HCT116 (cell line): ENCODE measurements around the gene RGS6. TPM values are rescaled to one million over a fixed set of nuclear protein-coding genes. Genes with fewer than 3 reads are reported as not detected.

Experiments
- ATAC-seq: fragments of 200-7000 bp; cut with Tn5 transposase; 2 replicates; pipeline ENCODE4 v1.9.1; 2020; ENCODE audit warnings: mild to moderate bottlenecking, moderate library complexity
- BruUV-seq: library from RNA; stranded (reverse); fragments of 400-500 nt; replicated peaks from 2 replicates; lab custom pipeline; 2021; lab: Mats Ljungman, UMichigan
- CTCF ChIA-PET: fragments of 300-600 bp; sonication (Branson Sonifier 250); formaldehyde crosslinking; loops from one replicate; lab custom pipeline; 2021; ENCODE audit warnings: antibody characterized with exemption; lab: Charles Lee
- POLR2A ChIA-PET: fragments of 300-600, 350-600 bp; sonication (Branson Sonifier 250); formaldehyde crosslinking; loops from one replicate; lab custom pipeline; 2021; ENCODE audit warnings: antibody characterized with exemption; lab: Charles Lee
- RAD21 ChIA-PET, 2 experiments: fragments of 300-600 bp; sonication (Branson Sonifier 250); formaldehyde crosslinking; loops; one replicate each; lab custom pipeline; 2023; ENCODE audit warnings: low total read pairs in 2 of 2; ENCODE audit not compliant: uncharacterized antibody in 2 of 2, unreplicated experiment in 2 of 2, low non-redundant PET in 1 of 2; lab: Charles Lee
- DNase-seq: peaks from one replicate; pipeline ENCODE4 v3.0.0-alpha.2; 2010; ENCODE audit warnings: low read depth, low spot score
- H2AFZ ChIP-seq: fragments of 200-600 bp; shearing (Covaris generic), sonication (generic); 2 replicates; pipeline ENCODE4 v1.6.1; 2017; ENCODE audit warnings: low read depth, mixed run types, mixed read lengths, antibody characterized with exemption, low read length; ENCODE audit not compliant: poor library complexity, severe bottlenecking
- H3K27ac ChIP-seq: 2 replicates; pipeline ENCODE4 v1.5.1; 2012; ENCODE audit warnings: low read depth, low read length
- H3K27me3 ChIP-seq: fragments of 200-600 bp; sonication (generic); 2 replicates; pipeline ENCODE4 v1.6.1; 2016; ENCODE audit warnings: mixed run types, low read length, mixed read lengths; ENCODE audit not compliant: insufficient read depth
- H3K36me3 ChIP-seq, 2 experiments: fragments of 200-500 bp in 1 of 2; fragments of 200-600 bp in 1 of 2; sonication (Bioruptor generic) in 1 of 2; sonication (generic) in 1 of 2; 2 replicates each; pipeline versions ENCODE4 v1.5.1 to v1.6.1; 2014 to 2016; ENCODE audit warnings: low read length in 2 of 2, inconsistent platforms in 1 of 2, mixed read lengths in 1 of 2, mixed run types in 1 of 2; ENCODE audit not compliant: insufficient read depth in 2 of 2, control insufficient read depth in 1 of 2
- H3K4me1 ChIP-seq, 2 experiments: fragments of 200-600 bp in 1 of 2; sonication (generic) in 1 of 2; 2 replicates each; pipeline versions ENCODE4 v1.5.1 to v1.6.1; 2012 to 2017; ENCODE audit warnings: low read length in 2 of 2, inconsistent platforms in 1 of 2, mild to moderate bottlenecking in 1 of 2, mixed read lengths in 1 of 2, mixed run types in 1 of 2, moderate library complexity in 1 of 2; ENCODE audit not compliant: insufficient read depth in 2 of 2, control insufficient read depth in 1 of 2
- H3K4me2 ChIP-seq: fragments of 200-600 bp; sonication (generic); 2 replicates; pipeline ENCODE4 v1.6.1; 2017; ENCODE audit warnings: mixed run types, low read length, mixed read lengths
- H3K4me3 ChIP-seq, 2 experiments: fragments of 200-600 bp in 1 of 2; sonication (generic) in 1 of 2; replicated peaks in 1 of 2; 2 replicates each; pipeline ENCODE4 v1.5.1; 2011 to 2016; ENCODE audit warnings: low read length in 2 of 2, control low read depth in 1 of 2, low read depth in 1 of 2, mild to moderate bottlenecking in 1 of 2, mixed read lengths in 1 of 2, mixed run types in 1 of 2
- H3K79me2 ChIP-seq: fragments of 200-600 bp; sonication (generic); 2 replicates; pipeline ENCODE4 v1.6.1; 2017; ENCODE audit warnings: mild to moderate bottlenecking, mixed run types, low read length, moderate library complexity, mixed read lengths; ENCODE audit not compliant: insufficient read depth
- H3K9ac ChIP-seq: fragments of 200-600 bp; sonication (generic); 2 replicates; pipeline ENCODE4 v1.6.1; 2016; ENCODE audit warnings: low read length, mixed read lengths
- H3K9me2 ChIP-seq: fragments of 200-600 bp; sonication (generic), shearing (Covaris generic); 2 replicates; pipeline ENCODE4 v1.6.1; 2017; ENCODE audit warnings: mixed run types, mild to moderate bottlenecking, moderate library complexity; ENCODE audit not compliant: insufficient read depth
- H3K9me3 ChIP-seq, 2 experiments: fragments of 200-500 bp in 1 of 2; fragments of 200-600 bp in 1 of 2; sonication (Bioruptor generic) in 1 of 2; sonication (generic) in 1 of 2; 2 replicates each; pipeline ENCODE4 v1.6.1; 2014 to 2017; ENCODE audit warnings: low read length in 2 of 2, mixed read lengths in 2 of 2, inconsistent platforms in 1 of 2, low read depth in 1 of 2, mild to moderate bottlenecking in 1 of 2, mixed run types in 1 of 2, moderate library complexity in 1 of 2; ENCODE audit not compliant: control insufficient read depth in 1 of 2, insufficient read depth in 1 of 2
- H4K20me1 ChIP-seq: fragments of 200-600 bp; sonication (generic), shearing (Covaris generic); 2 replicates; pipeline ENCODE4 v1.6.1; 2017; ENCODE audit warnings: mixed run types, mild to moderate bottlenecking, moderate library complexity; ENCODE audit not compliant: insufficient read depth
- EGR1 ChIP-seq: IDR thresholded peaks from 2 replicates; pipeline ENCODE4 v1.6.1; 2012; ENCODE audit warnings: low read depth
- ELF1 ChIP-seq: IDR thresholded peaks from 2 replicates; pipeline ENCODE4 v1.6.1; 2012; ENCODE audit warnings: low read depth, borderline replicate concordance
- EZH2 ChIP-seq: fragments of 200-600 bp; sonication (generic); IDR thresholded peaks from 2 replicates; pipeline ENCODE4 v1.6.1; 2017; ENCODE audit warnings: antibody characterized with exemption, mixed run types
- EZH2phosphoT487 ChIP-seq: fragments of 200-600 bp; IDR thresholded peaks from 2 replicates; pipeline ENCODE4 v1.6.1; 2018; ENCODE audit warnings: antibody characterized with exemption, borderline replicate concordance
- FOSL1 ChIP-seq: IDR thresholded peaks from 2 replicates; pipeline ENCODE4 v1.6.1; 2012; ENCODE audit warnings: low read depth
- JUND ChIP-seq: IDR thresholded peaks from 2 replicates; pipeline ENCODE4 v1.6.1; 2012
- MAX ChIP-seq: IDR thresholded peaks from 2 replicates; pipeline ENCODE4 v1.6.1; 2012
- POLR2A ChIP-seq: IDR thresholded peaks from 2 replicates; pipeline ENCODE4 v1.7.0; 2011; ENCODE audit warnings: borderline replicate concordance; ENCODE audit not compliant: insufficient read depth, insufficient read length; ENCODE audit errors: extremely low read depth
- POLR2AphosphoS5 ChIP-seq: IDR thresholded peaks from 2 replicates; pipeline ENCODE4 v1.6.1; 2011; ENCODE audit warnings: mild to moderate bottlenecking, low read depth, low read length, moderate library complexity
- SP1 ChIP-seq: IDR thresholded peaks from 2 replicates; pipeline ENCODE4 v1.6.1; 2012; ENCODE audit warnings: low read depth
- SRF ChIP-seq: IDR thresholded peaks from 2 replicates; pipeline ENCODE4 v1.6.1; 2012; ENCODE audit warnings: low read depth
- TCF7L2 ChIP-seq: IDR thresholded peaks from 2 replicates; pipeline ENCODE4 v1.7.0; 2011; ENCODE audit warnings: borderline replicate concordance, inconsistent platforms; ENCODE audit not compliant: insufficient read depth, insufficient read length; ENCODE audit errors: extremely low read depth
- ZBTB33 ChIP-seq: IDR thresholded peaks from 2 replicates; pipeline ENCODE4 v1.6.1; 2011; ENCODE audit warnings: mild to moderate bottlenecking, low read length, moderate library complexity; ENCODE audit not compliant: insufficient replicate concordance; ENCODE audit errors: extremely low read depth
- ZFX ChIP-seq: fragments of 450-650 bp; IDR thresholded peaks from 2 replicates; pipeline ENCODE4 v1.6.1; 2017
- intact Hi-C: fragments of 100-400 bp; cut with micrococcal nuclease; formaldehyde crosslinking; loops from 2 replicates; pipeline ENCODE4 v1.10.0; 2022
- total RNA-seq: library from RNA; stranded (reverse); gene quantifications from one replicate; pipeline ENCODE4 v1.2.1, GENCODE V29; 2021; ENCODE audit not compliant: unreplicated experiment

Gene RGS6
- total RNA-seq, 1 experiment from 2014 or later = 4.7 TPM

- H3K9me3 ChIP-seq = no peaks in the 10 kb centered on the region
- ChIA-PET POLR2A (no interaction called here), CTCF (no interaction called here), RAD21 (no interaction called here)
- no peak for DNase-seq
- no TSS peak for BruUV-seq
- no peaks in the 10 kb centered on the region for H4K20me1 ChIP-seq
- H3K79me2 ChIP-seq = no peaks in the 10 kb centered on the region
- H3K27ac ChIP-seq = no peak overlapping the region
- H3K4me1 ChIP-seq = no peaks in the 10 kb centered on the region
- intact Hi-C loops = no loop called here
- H3K27me3 ChIP-seq = no peaks in the 10 kb centered on the region
- no peak overlapping the region for H3K4me3 ChIP-seq
- H3K9me2 ChIP-seq = no peaks in the 10 kb centered on the region
- H3K36me3 ChIP-seq = no peaks in the 10 kb centered on the region
- TF ChIP-seq EGR1 = no peak
- no peak for TF ChIP-seq FOSL1
- TF ChIP-seq TCF7L2 = no peak
- no peak for TF ChIP-seq JUND
- TF ChIP-seq EZH2phosphoT487 = no peak
- TF ChIP-seq MAX = no peak
- no peak for TF ChIP-seq EZH2
- TF ChIP-seq SRF = no peak
- TF ChIP-seq POLR2A = no peak
- no peak for TF ChIP-seq ELF1
- TF ChIP-seq ZFX = no peak
- TF ChIP-seq POLR2AphosphoS5 = no peak
- no peak for TF ChIP-seq SP1
- TF ChIP-seq ZBTB33 = no peak
- no peak overlapping the region for H3K4me2 ChIP-seq
- H2AFZ ChIP-seq = no peak overlapping the region
- ATAC-seq = no peak
- no peak overlapping the region for H3K9ac ChIP-seq
Observed at GRCh38 chr14:71960494-71961353, 28.5 kb downstream of the RGS6 start.
